Measurements from ENCODE around the gene CAPZB.

CAPZB gene

GRCh38 chr1:19495799-19496526, 10.6 kb upstream of the CAPZB start (continued):
- no peak for TF ChIP-seq ZFP30 (CRISPR knock-in tag; IDR thresholded peaks at IDR 0.05)
- TF ChIP-seq ZFP3 (CRISPR knock-in tag; IDR thresholded peaks at IDR 0.05) = no peak
- no peak for TF ChIP-seq TCF4 (CRISPR knock-in tag; IDR thresholded peaks at IDR 0.05; ENCODE audit: borderline replicate concordance)
- TF ChIP-seq ISL1 (CRISPR knock-in tag; IDR thresholded peaks at IDR 0.05) = no peak
- no peak for TF ChIP-seq OSR1 (CRISPR knock-in tag; IDR thresholded peaks at IDR 0.05)
- no peak for TF ChIP-seq ZNF70 (CRISPR knock-in tag; IDR thresholded peaks at IDR 0.05)

GRCh38 chr1:19495000-19495656, 9.8 kb upstream of the CAPZB start:
- TF ChIP-seq CSRNP3 (CRISPR knock-in tag; IDR thresholded peaks at IDR 0.05) = no peak
- no peak for TF ChIP-seq TSHZ2 (CRISPR knock-in tag; IDR thresholded peaks at IDR 0.05)
- TF ChIP-seq ZFP3 (CRISPR knock-in tag; IDR thresholded peaks at IDR 0.05) = no peak
- TF ChIP-seq ISL1 (CRISPR knock-in tag; IDR thresholded peaks at IDR 0.05) = no peak
- no peak for TF ChIP-seq ZNF8 (CRISPR knock-in tag; IDR thresholded peaks at IDR 0.05)
- no peak for TF ChIP-seq CSDC2 (CRISPR knock-in tag; IDR thresholded peaks at IDR 0.05)
- TF ChIP-seq GLIS3 (CRISPR knock-in tag; IDR thresholded peaks at IDR 0.05) = no peak
- TF ChIP-seq ARNTL (CRISPR knock-in tag; IDR thresholded peaks at IDR 0.05; ENCODE audit: borderline replicate concordance, low read depth) = no peak
- TF ChIP-seq TOX (CRISPR knock-in tag; IDR thresholded peaks at IDR 0.05; ENCODE audit: borderline replicate concordance) = no peak
- no peak for TF ChIP-seq ESRRG (CRISPR knock-in tag; IDR thresholded peaks at IDR 0.05)
- TF ChIP-seq ZNF70 (CRISPR knock-in tag; IDR thresholded peaks at IDR 0.05) = no peak
- no peak for ATAC-seq

GRCh38 chr1:19493547-19493946, 8.2 kb upstream of the CAPZB start:
- TF ChIP-seq POU6F1 (CRISPR knock-in tag; IDR thresholded peaks at IDR 0.05; ENCODE audit: borderline replicate concordance, low read depth) (no peak), CSRNP3 (CRISPR knock-in tag; IDR thresholded peaks at IDR 0.05) (no peak), SNAI2 (CRISPR knock-in tag; IDR thresholded peaks at IDR 0.05) (no peak), CREB5 (CRISPR knock-in tag; IDR thresholded peaks at IDR 0.05; ENCODE audit: low read depth) (no peak)
- ATAC-seq = no peak

- TF ChIP-seq PPARA (CRISPR knock-in tag; IDR thresholded peaks at IDR 0.05; ENCODE audit: borderline replicate concordance) (no peak), GLIS3 (CRISPR knock-in tag; IDR thresholded peaks at IDR 0.05) (no peak), POU6F1 (CRISPR knock-in tag; IDR thresholded peaks at IDR 0.05; ENCODE audit: borderline replicate concordance, low read depth) (no peak)
- ATAC-seq = no peak
Measured at GRCh38 chr1:19489996-19490395, 4.7 kb upstream of the CAPZB start.

All from SK-N-SH treated with all-trans-retinoic acid at 6 μM for 48 hours (cell line).